ENCODE data around the gene UMAD1. TPM values are rescaled to one million over a fixed set of nuclear protein-coding genes. Genes with fewer than 3 reads are reported as not detected.

The UMAD1 gene
- total RNA-seq, 1 donor: 13.8 TPM

GRCh38 chr7:7628476-7628875 lies 12.1 kb upstream of the UMAD1 start:
- no peak for TF ChIP-seq CTCF (IDR thresholded peaks at IDR 0.05; ENCODE audit: insufficient read depth, low read depth, low read length)
- no peak for DNase-seq (ENCODE audit: low read depth)

GRCh38 chr7:7630626-7631329 lies 9.8 kb upstream of the UMAD1 start:
- H3K4me3 ChIP-seq (ENCODE audit: low read depth, low read length): no peak overlapping the region
- no peak for TF ChIP-seq CTCF (IDR thresholded peaks at IDR 0.05; ENCODE audit: insufficient read depth, low read depth, low read length)
- DNase-seq (ENCODE audit: low read depth): no peak

More at GRCh38 chr7:7628476-7628875, 12.1 kb upstream of the UMAD1 start:
- H3K4me3 ChIP-seq (ENCODE audit: low read depth, low read length): no peak overlapping the region

GRCh38 chr7:7639421-7639820 lies 1.1 kb upstream of the UMAD1 start:
- DNase-seq (ENCODE audit: low read depth): no peak
- TF ChIP-seq CTCF (IDR thresholded peaks at IDR 0.05; ENCODE audit: insufficient read depth, low read depth, low read length): no peak
- peak overlapping the region; percentile 98 for H3K4me3 ChIP-seq (ENCODE audit: low read depth, low read length)

DNA sequence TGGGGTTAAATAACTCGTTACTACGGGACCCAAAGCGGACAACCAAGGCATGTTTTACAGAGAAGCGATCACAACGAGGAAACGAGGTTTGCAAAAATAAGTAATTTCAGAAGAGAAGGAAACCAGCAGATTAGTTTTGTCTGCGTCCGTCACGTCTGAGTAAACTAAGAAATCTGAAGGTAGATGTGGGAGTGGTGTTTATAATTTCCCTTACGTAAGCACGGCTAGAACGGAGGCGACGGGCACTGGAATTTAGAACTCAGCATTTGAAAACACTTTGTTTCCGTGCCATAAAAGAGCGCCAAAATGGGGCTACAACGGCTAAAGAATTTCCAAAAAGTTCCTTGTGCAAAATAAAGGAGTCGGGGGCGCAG lies 718 bp upstream of the UMAD1 start:
- DNase-seq (ENCODE audit: low read depth): peak; percentile 36
- no peak for TF ChIP-seq CTCF (IDR thresholded peaks at IDR 0.05; ENCODE audit: insufficient read depth, low read depth, low read length)

GRCh38 chr7:7641129-7641663 lies 644 bp downstream of the UMAD1 start:
- H3K4me3 ChIP-seq (ENCODE audit: low read depth, low read length): peak overlapping the region; percentile 98
- TF ChIP-seq CTCF (IDR thresholded peaks at IDR 0.05; ENCODE audit: insufficient read depth, low read depth, low read length): no peak
- DNase-seq (ENCODE audit: low read depth): no peak

More for the DNA sequence above, 718 bp upstream of the UMAD1 start:
- peak overlapping the region; percentile 98 for H3K4me3 ChIP-seq (ENCODE audit: low read depth, low read length)

DNA sequence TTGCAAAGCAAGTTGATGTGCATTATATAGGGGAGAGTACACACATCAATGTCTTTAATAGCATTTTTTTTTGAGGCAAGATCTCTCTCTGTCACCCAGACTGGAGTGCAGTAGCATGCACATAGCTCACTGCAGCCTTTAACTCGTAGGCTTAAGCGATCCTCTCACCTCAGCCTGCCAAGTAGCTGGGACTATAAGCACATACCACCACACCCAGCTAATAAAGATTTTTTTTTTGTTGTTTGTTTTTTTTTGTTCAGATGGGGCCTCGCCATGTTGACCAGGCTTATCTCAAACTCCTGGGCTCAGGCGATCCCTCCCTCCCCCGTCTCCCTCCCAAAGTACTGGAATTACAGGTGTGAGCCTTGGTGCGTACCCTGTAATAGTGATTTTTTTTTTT lies 1.5 kb downstream of the UMAD1 start:
- H3K4me3 ChIP-seq (ENCODE audit: low read depth, low read length): no peak overlapping the region
- DNase-seq (ENCODE audit: low read depth): no peak

More for the DNA sequence above, 1.5 kb downstream of the UMAD1 start:
- TF ChIP-seq CTCF (IDR thresholded peaks at IDR 0.05; ENCODE audit: insufficient read depth, low read depth, low read length): no peak
